ENCODE measurements around the gene PFKM.
A peak's percentile ranks its signal among the peaks of the same experiment; 100 is the strongest.

PFKM gene

DNA sequence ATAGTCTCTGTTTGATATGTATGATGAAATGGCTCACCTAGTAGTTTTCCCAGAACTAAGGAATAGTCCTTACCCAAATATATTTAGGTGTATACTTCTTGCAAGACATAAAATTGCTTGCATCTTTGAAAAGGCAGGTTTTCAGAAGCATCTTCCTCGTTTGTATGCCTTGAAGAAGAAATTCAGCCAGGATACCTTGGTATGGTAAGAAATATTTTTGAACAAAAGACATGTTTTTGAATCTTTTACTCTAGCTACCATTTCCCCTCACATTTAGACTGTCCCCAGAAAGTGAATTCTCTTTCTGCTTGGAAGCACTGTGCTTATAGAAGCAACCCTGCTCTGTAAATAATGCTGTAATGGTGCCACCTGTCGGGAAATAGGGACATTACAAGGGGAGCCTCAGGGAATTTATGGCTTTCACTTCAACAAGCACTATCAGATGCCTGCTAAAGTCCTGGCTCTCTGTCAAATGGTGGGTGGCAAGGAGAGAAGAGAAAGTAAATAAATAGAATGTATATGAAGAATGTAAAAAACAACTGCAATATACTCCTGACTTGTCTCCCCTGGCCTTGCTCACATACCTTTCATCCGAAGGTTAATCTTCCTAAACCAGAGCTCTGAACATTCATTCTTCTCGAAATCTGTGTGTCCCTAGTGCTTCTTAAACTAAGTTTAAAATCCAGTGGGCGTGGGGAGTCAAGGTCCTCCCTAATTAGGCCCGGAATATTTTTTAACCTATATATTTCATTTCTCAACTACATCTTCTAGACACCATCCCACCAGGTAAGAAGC, 70.4 kb downstream of the PFKM start:
- DNase-seq, result peak; percentile 69

DNA sequence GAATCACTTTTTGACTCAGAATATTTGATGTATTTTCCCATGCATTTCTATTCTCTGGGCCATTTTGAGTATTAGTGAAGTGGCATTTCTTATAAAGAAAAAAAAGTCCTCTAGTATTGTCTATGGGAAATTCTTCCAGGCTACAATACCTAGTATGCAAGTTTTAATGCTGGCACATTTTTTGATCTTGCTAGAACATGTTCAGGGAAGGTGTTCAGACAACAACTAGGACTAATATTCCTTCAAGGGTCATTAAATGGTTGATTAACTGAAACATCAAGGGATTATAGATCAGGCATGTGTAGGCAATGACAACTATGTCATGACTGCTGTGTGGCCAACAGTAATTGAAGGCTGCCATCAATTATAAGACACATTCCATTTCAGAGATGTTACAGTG, 71.9 kb downstream of the PFKM start:
- no peak for DNase-seq

DNA sequence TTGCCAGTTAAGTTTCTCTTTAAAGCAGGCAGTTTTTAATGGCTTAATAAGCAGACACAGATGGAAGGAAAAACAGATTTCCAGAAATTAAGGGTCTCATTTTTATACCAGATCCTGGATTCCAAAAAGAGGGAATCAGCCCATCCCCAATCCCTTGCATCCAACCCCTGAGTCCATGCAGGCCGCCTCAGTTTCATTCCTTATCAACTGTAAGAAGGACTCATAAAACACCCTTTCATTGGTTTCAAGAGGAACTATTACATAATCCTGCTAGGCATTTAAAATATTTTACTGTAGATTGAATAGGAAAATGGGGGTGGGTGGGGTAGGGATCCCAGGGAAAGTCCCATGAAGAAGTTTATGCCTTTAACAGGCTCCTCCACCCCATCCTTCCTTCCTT, 73.7 kb downstream of the PFKM start:
- no peak for DNase-seq

DNA sequence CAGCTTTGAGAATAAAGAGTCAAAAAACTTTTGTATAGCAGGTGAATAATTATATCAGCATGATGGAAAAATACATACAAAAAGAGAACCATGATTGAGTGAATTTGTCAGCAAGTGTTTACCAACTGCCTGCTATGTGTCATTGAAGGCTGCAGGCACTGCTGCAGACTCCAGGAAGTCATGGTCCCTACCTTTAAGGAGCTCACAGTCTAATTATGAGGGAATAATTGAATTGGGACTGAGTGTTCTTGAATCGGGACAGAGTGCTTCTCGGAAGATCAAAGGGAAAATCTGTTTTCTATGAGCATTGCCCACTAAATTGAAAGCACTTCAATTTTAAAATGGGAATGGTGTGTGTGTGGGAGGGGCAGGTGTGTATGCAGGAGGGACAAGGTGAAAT, 74.5 kb downstream of the PFKM start:
- DNase-seq, result no peak

DNA sequence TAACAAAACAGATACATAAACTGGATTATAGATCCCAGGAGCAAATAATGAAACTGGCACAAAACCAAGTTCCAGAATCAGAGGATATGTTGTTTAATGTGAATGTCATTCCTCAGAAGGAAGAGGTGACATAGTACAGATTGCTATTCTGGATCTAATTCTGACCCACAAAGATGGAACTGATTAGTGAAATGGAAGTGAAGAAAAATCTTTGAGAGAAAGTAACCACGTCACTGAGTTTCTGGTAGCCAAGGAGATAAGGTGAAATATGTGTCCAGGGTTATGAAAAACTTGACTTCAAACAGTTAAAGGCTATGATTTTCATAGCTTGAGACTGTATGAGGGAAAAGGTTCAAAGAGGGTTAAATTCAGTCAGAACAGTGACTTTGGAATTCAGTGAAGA, 75.6 kb downstream of the PFKM start:
- peak; percentile 56 for DNase-seq

Measured in fibroblast of skin of scalp (primary cell).